Kidney (tissue), 14 donors: ENCODE measurements around the gene ERCC5. TPM values are rescaled to one million over a fixed set of nuclear protein-coding genes. Genes with fewer than 3 reads are reported as not detected.

Source experiments
- DNase-seq, 5 donors: peaks; one replicate each; pipeline ENCODE4 v3.0.0-alpha.2; 2013 to 2020
- FAIRE-seq: peaks from 2 replicates; lab custom pipeline; 2012; peaks lifted over from hg19 to GRCh38; lab: Jason Lieb, UNC
- H3K27ac ChIP-seq, 2 donors: one replicate each; pipeline ENCODE4 v1.7.0; 2013; ENCODE audit warnings: low read depth in 2 of 2, low read length in 2 of 2, inconsistent platforms in 1 of 2
- H3K27me3 ChIP-seq: one replicate; pipeline ENCODE4 v1.7.1; 2013; ENCODE audit warnings: low read length, inconsistent platforms; ENCODE audit not compliant: control insufficient read depth, insufficient read depth
- H3K36me3 ChIP-seq, 3 donors: one replicate each; pipeline versions ENCODE4 v1.7.0 to v1.7.1; 2013; ENCODE audit warnings: low read length in 3 of 3, control low read depth in 1 of 3, inconsistent platforms in 1 of 3; ENCODE audit not compliant: insufficient read depth in 3 of 3, control insufficient read depth in 2 of 3
- H3K4me1 ChIP-seq, 3 donors: one replicate each; pipeline versions ENCODE4 v1.7.0 to v1.7.1; 2013; ENCODE audit warnings: low read length in 3 of 3, inconsistent platforms in 1 of 3, low read depth in 1 of 3; ENCODE audit not compliant: control insufficient read depth in 2 of 3, insufficient read depth in 2 of 3
- H3K4me3 ChIP-seq, 3 donors: one replicate each; pipeline versions ENCODE4 v1.7.0 to v1.8.1; 2013; ENCODE audit warnings: low read length in 3 of 3, control low read depth in 1 of 3, inconsistent platforms in 1 of 3
- H3K9ac ChIP-seq, 3 donors: one replicate each; pipeline versions ENCODE4 v1.7.0 to v1.7.1; 2013; ENCODE audit warnings: low read length in 3 of 3, control low read depth in 1 of 3, inconsistent platforms in 1 of 3
- H3K9me3 ChIP-seq, 3 donors: one replicate each; pipeline versions ENCODE4 v1.7.0 to v1.7.1; 2013; ENCODE audit warnings: low read length in 3 of 3, control low read depth in 1 of 3, inconsistent platforms in 1 of 3; ENCODE audit not compliant: control insufficient read depth in 2 of 3, insufficient read depth in 1 of 3
- intact Hi-C: fragments of 100-400 bp; cut with DNase I; formaldehyde crosslinking; loops from one replicate; pipeline ENCODE4 v1.11.1; 2022
- polyA plus RNA-seq: library from polyadenylated mRNA; stranded (reverse); fragments of 350-450 nt; fragmentation: Illumina TruSeq; extraction: RNeasy Lipid Tissue Mini Kit (QIAGEN cat#74804); gene quantifications from one replicate; pipeline ENCODE4 v1.2.3, GENCODE V29; 2014; ENCODE audit warnings: low read depth, low replicate concordance; ENCODE audit not compliant: insufficient read depth
- total RNA-seq: library from RNA; stranded (reverse); fragmentation: NEBNext Ultra II Directional; extraction: Animal tissue kit (Norgen Biotek cat#: 25700); gene quantifications from one replicate; pipeline ENCODE4 v1.2.1, GENCODE V29; 2021
- TF ChIP-seq, protein P1 (sequence below): IDR thresholded peaks from 3 replicates; pipeline ENCODE4 v1.5.1; 2012; ENCODE audit warnings: mild to moderate bottlenecking, moderate library complexity, borderline replicate concordance; ENCODE audit not compliant: insufficient read depth; ENCODE audit errors: extremely low read depth
- donor health status: control.
- donor health status: control.
- donor health status: control.
- donor health status: control.
- donor health status: control.
- donor health status: DM: yes; HTN: yes; CAD: no.
- donor health status: Normal renal cell carcinoma (clear cell type).

The ERCC5 gene
- total and polyA plus RNA-seq, 2 donors from 2014 or later, result 37.4 to 56.0 TPM

- Histone ChIP-seq H3K27ac (no peak overlapping the region), H3K4me1 (no peaks in the 10 kb centered on the region), H3K9me3 (no peaks in the 10 kb centered on the region), H3K36me3 (peaks cover 0 to 11% (median 3%) of the 10 kb centered on the region in 3 donors), H3K27me3 (no peaks in the 10 kb centered on the region), H3K4me3 (no peak overlapping the region), H3K9ac (no peak overlapping the region)
- no peak for FAIRE-seq
- DNase-seq, result no peak
- intact Hi-C loops, result no loop called here
- TF ChIP-seq, protein P1, sequence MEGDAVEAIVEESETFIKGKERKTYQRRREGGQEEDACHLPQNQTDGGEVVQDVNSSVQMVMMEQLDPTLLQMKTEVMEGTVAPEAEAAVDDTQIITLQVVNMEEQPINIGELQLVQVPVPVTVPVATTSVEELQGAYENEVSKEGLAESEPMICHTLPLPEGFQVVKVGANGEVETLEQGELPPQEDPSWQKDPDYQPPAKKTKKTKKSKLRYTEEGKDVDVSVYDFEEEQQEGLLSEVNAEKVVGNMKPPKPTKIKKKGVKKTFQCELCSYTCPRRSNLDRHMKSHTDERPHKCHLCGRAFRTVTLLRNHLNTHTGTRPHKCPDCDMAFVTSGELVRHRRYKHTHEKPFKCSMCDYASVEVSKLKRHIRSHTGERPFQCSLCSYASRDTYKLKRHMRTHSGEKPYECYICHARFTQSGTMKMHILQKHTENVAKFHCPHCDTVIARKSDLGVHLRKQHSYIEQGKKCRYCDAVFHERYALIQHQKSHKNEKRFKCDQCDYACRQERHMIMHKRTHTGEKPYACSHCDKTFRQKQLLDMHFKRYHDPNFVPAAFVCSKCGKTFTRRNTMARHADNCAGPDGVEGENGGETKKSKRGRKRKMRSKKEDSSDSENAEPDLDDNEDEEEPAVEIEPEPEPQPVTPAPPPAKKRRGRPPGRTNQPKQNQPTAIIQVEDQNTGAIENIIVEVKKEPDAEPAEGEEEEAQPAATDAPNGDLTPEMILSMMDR, result no peak
Observed at GRCh38 chr13:102830646-102831045, 15.2 kb upstream of the ERCC5 start.

- no peak for FAIRE-seq
- intact Hi-C loops, result no loop called here
- no peak for DNase-seq
Observed at GRCh38 chr13:102836471-102836870, 9.4 kb upstream of the ERCC5 start.

DNA sequence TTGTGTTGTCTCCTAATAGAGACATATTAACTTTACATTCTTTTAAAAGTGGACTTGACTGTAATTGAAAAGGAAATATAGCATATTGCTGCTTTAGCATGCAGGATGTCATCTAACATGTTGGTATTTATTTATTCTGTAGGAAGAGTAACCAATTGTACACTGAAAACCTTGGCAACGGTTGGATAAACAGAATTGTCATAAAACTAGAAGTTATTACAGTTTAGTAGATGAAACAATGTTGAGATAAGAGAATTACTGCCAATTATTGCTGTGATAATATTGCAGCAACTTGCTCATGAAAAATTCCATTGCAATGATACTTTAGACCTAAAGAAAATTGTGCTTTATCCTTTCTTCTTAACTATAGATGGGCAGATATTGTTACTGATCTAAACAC, 7.6 kb upstream of the ERCC5 start:
- no peaks in the 10 kb centered on the region for H3K9me3 ChIP-seq
- H3K27ac ChIP-seq, result no peak overlapping the region
- H3K27me3 ChIP-seq, result no peaks in the 10 kb centered on the region
- TF ChIP-seq, protein P1, result no peak
- no peak for FAIRE-seq
- H3K36me3 ChIP-seq, result peaks cover 3 to 13% (median 7%) of the 10 kb centered on the region in 3 donors
- no peaks in the 10 kb centered on the region for H3K4me1 ChIP-seq
- H3K9ac ChIP-seq, result no peak overlapping the region
- no peak for DNase-seq
- H3K4me3 ChIP-seq, result no peak overlapping the region
- intact Hi-C loops, result no loop called here

More at GRCh38 chr13:102836471-102836870, 9.4 kb upstream of the ERCC5 start:
- no peaks in the 10 kb centered on the region for H3K9me3 ChIP-seq
- no peaks in the 10 kb centered on the region for H3K27me3 ChIP-seq
- TF ChIP-seq, protein P1, result no peak
- no peaks in the 10 kb centered on the region for H3K4me1 ChIP-seq
- no peak overlapping the region for H3K27ac ChIP-seq
- H3K4me3 ChIP-seq, result no peak overlapping the region
- H3K36me3 ChIP-seq, result peaks cover 3 to 13% (median 7%) of the 10 kb centered on the region in 3 donors
- no peak overlapping the region for H3K9ac ChIP-seq

DNA sequence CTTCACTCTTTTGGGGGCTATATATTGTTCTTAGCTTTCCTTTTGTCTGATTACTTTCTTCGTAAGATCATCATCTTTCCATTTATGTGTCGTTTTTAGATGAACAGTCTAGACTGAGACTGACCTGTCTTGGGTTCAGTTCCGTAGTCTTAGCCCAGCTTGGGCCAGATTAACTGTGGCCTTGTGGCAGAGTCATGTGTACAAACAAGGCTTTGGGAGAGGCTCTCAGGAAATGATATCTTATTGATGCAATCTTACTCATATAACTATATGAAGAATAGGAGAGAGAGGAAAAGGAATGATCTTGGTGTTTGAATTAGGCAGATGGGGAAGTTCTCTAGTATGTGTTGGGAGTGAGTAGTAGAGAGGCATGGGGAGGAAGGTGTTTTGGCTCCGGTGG, 6.8 kb upstream of the ERCC5 start:
- DNase-seq, result no peak
- TF ChIP-seq, protein P1, result no peak
- Histone ChIP-seq H3K9me3 (no peaks in the 10 kb centered on the region), H3K27me3 (no peaks in the 10 kb centered on the region), H3K9ac (no peak overlapping the region), H3K36me3 (peaks cover 3 to 13% (median 5%) of the 10 kb centered on the region in 3 donors), H3K4me3 (no peak overlapping the region), H3K4me1 (no peaks in the 10 kb centered on the region), H3K27ac (no peak overlapping the region)
- FAIRE-seq, result no peak
- intact Hi-C loops, result no loop called here
